GM21381 (cell line): Measurements from ENCODE around the gene TOP3B.

Experiments
- ATAC-seq: cut with Tn5 transposase; IDR thresholded peaks from one replicate; pipeline ENCODE4 v1.9.1; 2021; ENCODE audit warnings: mild to moderate bottlenecking, moderate library complexity; ENCODE audit not compliant: unreplicated experiment

Gene TOP3B

GRCh38 chr22:21980547-21980946 lies 2.0 kb downstream of the TOP3B start:
- no peak for ATAC-seq

DNA sequence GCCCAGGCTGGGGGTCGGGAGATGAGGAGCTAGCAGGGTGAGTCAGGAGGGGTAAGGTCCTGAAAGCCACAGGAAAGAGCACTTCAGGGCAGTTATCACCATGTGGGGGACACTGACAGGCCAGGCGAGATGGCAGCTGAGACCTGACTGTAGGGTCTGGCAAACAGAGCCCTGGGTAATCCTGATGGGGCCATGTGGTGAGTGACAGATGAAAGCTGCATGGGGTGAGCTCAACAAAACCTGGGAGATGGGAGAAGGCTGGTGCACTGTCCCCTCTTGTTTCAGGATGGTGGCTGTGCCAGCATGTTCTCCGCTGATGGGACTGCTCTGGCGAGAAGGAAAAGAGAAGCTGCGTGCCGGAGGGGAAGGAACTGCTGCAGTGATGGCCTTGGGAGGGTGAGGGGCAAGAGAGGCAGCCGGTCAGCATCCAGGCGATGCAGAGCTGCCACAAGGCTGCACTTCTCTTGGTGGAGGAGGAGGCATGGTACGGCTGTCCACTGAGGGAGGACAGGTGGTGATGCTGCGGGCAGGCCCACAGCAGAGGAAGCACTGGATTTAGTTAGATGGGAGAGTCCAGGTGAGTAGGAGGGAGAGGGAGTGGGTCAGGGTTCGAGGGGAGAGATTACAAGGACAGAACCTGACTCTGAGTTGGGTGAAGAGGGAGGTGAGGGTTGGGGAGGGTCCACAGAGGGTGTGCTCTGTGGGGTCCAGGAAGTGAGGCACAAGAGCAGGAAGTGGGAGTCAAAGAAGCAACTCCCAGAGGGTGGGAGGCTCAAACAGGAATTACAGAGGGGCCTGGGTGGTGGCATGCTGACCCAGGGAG lies 3.8 kb downstream of the TOP3B start:
- ATAC-seq = no peak

DNA sequence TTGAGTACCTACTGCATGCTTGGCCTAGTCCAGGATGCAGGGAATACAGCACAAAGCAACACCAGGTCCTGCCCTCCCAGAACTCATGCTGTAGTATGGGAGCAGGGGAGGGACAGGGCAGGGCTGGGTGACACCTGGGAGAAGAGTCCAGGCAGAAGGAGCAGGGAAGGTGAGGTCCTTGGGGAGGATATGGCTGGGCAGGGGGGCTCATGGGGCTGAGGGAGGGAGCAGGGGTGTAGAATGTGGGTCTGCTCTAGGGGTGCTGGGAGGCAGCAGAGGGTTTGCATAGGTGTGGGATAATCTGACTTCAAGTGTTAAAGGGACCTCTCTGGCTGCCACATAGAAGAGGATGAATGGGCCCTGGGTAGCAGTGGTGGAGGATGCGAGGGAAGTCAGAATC lies 4.8 kb downstream of the TOP3B start:
- ATAC-seq = no peak

GRCh38 chr22:21975854-21976345 lies 6.7 kb downstream of the TOP3B start:
- ATAC-seq = no peak

GRCh38 chr22:21975273-21975672 lies 7.3 kb downstream of the TOP3B start:
- no peak for ATAC-seq

DNA sequence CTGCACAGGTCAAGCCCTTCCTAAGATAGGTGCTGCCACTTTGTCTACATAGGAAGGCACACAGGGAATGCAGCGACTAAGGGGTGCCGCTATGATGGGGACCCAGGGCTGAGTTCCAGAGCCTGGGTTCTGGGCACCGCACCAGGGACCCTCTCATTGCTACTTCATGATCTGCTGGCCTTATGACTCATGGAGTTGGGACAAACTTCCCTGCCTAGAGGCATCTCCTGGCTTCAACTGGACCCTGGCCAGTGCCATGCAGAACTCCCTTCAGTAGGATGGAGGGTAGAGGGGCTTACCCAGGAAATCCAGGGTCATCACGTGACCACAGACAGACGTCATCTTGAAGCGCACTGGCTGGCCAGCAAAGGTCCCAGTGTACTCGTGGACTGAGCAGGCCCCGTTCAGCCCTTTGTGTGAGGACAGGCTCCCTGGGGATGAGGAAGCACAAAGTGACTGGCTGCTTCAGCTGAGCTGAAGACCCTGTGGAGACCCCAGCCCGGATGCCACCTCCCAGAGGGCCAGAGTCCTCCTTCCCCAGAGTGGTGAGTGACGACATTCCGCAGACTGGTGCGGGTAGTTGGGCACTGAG lies 8.4 kb downstream of the TOP3B start:
- ATAC-seq = no peak

GRCh38 chr22:21972806-21973205 lies 9.8 kb downstream of the TOP3B start:
- no peak for ATAC-seq

DNA sequence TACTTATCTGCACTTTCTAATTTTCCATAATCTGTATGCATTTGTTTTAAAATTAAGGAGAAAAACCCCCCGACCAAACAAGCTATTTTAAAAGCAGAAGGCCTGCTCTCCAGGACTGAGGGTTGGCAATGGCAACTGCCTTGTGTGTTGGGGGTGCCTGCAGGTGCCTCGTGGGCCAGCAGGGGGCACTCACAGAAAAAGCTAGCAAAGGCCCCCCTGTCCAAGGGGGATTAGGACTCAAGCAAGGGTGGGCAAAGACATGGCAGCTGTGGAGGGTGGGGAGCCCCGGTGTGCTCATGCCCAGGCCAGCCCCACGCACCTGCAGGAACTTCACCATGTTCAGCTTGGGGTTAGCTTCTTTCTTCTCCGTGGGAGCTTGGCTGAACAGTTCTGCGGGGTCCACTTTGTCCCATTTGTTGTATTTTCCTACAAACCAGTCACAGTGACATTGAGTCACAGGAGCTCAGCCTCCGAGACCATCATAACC lies 10.3 kb downstream of the TOP3B start:
- ATAC-seq = no peak

DNA sequence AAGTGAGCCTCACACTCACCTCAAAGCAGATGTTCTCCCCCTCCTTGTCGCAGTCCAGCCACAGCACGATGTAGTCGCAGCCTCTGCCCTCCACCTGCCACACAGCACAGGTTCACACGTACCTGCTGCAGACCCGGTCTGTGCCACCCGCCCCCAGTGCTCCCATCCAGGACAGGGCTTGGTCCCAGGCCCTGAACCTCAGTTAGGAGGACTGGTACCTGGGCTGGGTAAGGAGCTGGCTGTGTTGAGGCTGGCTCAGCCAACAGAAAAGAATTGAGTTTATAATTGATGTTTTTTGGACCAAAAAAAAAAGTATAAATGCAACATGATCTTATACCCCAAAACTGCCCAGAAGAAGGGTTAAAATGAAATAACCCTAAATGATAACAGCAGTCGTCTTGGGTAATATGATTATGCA lies 10.7 kb downstream of the TOP3B start:
- ATAC-seq = no peak

- no peak for ATAC-seq
Observed at GRCh38 chr22:21970800-21971617, 11.6 kb downstream of the TOP3B start.

- ATAC-seq = no peak
Observed at GRCh38 chr22:21970037-21970799, 12.4 kb downstream of the TOP3B start.

- ATAC-seq = no peak
Observed at GRCh38 chr22:21968452-21969129, 14.0 kb downstream of the TOP3B start.

DNA sequence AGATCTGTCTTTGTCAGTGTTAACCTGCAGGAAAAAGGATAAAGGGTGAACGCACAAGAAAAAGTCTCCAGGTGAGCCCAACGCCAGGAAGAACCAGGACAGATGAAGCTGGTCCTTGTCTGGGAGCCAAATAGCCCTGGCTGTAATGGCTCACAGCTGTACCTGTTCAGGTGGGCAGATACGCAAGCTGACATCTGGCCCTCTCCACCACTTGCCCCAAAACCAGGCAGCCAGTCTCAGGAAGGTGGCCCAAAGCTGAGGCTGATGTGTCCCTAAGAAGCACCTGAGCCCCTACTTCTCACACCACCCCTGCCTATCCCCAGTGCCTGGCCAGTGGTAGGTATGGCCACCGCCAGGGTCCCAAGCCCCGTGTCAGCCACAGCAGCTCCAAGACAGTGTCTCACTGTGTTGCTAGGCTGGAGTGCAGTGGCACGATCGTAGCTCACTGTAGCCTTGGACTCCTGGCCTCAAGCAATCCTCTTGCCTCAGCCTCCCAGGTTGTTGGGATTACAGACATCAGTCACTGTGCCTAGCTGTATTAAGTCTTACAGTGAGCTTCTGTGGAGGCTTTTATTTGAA lies 14.8 kb downstream of the TOP3B start:
- no peak for ATAC-seq

DNA sequence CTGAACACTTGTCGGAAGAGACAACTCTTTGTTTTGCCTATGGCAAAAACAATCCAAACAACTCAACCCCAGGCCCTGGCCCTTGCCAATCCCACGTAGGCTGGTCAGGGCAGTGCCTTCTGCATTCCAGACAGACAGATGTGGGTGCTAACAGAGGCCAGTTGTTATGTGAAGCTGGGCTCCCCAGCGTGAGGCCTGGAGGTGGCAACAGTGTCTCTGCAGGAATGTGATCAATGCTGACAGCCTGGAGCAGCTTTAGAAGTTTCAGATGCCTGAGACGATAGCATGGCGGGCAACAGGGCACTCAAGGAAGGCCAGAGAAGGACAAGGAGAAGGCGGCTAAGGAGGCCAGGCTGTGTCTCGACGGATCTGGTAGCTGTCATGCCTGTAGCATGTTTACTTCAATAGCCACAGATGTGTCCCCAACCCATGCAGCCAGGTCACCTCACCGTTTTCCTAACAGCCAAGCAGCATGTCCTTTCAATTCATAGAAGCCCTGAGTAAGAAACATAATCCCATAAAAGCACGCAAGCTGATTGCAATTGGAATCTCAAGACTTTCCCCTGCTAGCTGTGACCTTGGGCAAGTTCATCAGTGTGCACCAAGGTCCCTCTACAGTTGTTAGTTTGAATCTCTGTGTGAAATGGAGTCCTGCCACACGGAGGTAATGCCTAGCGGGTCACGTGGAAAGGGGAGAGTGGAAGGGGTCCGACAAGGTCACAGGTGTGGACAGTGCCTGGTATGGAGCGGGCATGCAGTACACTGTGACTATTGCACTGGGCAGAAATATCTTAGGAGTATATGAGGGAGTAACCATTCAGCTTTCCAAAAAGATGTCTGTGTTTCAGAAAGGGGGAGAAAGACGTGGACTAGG lies 15.7 kb downstream of the TOP3B start:
- ATAC-seq = no peak

GRCh38 chr22:21965762-21966288 lies 16.8 kb downstream of the TOP3B start:
- no peak for ATAC-seq

DNA sequence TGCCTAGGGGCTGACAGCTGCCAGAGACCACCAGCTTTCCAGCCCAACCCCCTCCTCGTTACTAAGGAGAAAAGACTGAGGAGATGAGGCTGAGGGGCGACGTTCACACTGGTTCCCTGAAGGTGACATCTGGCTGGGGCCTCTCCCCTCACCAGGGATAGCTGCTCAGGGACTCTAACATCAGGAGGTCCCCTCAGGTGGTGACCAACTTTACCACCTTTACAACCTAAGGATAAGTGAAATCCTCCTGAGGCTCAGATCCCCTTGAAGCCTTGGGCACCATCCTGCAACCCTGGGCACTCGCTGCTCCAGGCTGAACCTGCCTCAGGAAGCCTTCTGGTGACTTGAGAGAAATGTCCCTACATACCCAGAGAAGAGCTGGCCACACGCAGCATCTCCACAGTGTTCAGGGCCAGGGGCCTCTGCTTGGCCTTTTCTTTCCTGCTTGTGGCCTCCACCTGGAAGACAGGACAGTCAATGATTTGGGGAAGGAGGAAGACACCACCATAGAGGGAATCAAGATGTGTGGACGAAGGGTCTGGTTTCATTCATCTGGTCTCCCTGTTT lies 17.6 kb downstream of the TOP3B start:
- ATAC-seq = no peak

DNA sequence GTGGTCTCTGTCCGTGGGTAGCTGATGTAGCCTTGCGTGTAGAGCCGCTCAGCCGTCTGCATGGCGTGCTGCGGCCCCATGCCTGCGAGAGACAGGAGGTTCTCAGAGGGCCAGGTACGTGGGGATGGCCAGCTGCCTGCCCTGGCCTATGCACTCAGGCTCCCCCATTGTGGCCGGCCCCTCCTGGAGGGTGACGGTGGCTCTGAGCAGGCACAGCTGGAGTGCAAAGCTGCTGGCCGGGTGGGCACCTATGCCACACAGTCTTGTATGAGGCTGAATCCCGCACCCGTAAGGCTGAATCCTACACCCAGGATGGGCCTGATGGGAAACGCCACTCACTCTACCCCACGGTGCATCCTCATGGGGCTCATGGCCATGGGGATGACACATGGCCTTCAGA lies 18.4 kb downstream of the TOP3B start:
- ATAC-seq = no peak

- ATAC-seq = no peak
Observed at GRCh38 chr22:21963790-21964211, 18.8 kb downstream of the TOP3B start.
